Activated CD8-positive, alpha-beta memory T cell treated with anti-CD3 and anti-CD28 coated beads for 1 hour (primary cell): ENCODE data around the gene ANKRD34C.

ENCODE experiments used
- DNase-seq, 2 donors: peaks; one replicate each; pipeline ENCODE4 v3.0.0-alpha.2; 2020; ENCODE audit warnings: low read depth in 1 of 2; ENCODE audit errors: extremely low read depth in 1 of 2

ANKRD34C gene

DNA sequence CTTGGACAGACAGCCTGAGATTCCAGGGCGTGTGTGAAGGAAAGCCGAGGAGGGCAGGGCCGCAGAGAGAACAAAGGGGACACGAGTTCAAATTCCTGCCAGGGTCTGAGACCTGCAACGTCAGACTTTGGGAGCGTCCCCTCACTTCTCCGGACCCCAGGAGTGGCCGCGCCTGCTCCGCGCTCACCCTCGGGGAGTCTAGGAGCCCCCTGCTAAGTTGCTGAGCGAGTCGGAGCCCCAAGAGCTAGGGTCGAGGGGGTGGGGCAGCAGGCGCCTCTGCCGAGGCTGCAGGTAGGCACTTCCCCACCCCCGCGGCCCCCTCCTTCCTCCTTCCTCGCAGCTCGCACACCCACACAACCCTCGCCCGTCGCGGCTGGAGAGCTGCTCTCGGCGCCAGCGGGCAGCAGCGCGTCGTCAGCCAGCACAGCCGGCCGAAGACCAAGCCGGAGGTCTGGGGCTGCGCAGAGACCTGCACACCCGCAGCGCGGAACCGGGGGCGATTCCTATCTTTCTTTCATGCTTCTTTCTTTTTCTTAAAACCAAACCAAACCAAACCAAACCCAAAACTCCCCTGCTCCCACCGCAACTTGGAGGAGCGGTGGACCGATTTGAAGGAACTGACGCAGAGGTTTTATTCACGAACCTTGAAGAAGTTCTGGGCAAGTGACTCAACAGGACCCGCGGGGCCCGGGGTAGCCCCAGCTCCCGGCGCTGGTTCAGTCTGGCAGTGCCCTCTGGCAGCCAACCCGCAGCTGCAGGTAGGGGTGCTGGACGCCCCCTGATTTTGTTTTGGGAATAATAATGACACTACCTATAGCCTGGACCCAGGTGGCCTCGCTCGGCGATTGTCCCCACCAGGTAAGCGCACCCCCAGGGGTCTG lies at the start of gene ANKRD34C:
ANKRD34C (plus strand) TSS at position 352 of the 881 bp plus-strand sequence. CDS start 10,563 bp downstream, outside the sequence.
- no peak for DNase-seq

DNA sequence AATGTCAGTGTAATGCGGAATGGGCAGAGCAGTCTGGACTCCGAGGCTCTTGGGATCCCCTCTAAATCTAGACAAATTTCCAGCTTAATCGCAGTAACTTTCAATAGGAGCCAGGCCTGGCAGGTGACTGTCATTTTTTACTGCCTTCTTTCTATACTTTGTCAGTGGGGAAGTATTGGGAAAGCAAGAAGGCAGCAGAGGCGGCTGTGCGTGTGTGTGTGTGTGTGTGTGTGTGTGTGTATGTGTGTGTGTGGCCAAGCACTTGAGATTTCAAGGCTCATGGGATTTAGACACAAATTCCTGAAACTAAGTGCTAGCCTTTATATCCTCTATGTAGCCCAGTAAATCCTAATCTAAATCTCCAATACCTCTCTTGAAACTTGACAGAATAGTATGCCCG lies 49.3 kb upstream of the ANKRD34C start:
- no peak for DNase-seq

DNA sequence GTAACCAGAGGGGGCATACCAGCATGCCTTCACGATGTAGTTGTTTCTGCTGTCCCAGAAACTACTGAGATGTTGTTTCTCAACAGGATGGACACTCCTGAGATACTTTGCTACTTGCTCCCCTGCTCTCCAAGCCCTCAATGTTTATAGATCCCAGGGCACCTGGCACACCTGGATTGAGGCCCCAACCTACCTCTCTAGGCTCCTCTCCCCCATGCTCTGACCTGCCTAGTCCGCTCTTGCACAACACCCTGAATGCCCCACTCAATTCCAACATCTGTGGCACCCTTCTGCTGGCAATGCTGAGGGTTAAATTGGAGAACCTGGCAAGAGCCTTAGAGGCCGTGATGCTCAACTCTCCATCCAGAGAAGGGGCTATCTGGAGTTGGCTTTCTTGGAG lies 42.5 kb upstream of the ANKRD34C start:
- no peak for DNase-seq

DNA sequence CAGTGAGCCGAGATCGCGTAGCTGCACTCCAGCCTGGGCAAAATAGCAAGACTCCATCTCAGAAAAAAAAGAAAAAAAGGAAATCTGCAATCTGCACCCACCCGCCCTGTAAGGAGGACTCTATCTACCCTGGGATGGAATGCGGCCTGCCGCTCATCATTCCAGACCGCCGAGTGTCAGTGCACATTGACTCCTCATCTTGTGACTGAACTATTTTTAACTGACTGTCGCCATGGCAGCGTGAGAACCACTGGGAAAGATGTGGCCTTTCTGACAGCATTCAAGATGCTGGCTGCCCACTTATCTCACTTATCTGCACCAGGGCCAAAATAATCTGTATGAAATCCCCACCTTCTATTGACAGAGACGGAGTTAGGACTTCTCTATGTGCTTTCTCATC lies 38.8 kb upstream of the ANKRD34C start:
- no peak for DNase-seq

DNA sequence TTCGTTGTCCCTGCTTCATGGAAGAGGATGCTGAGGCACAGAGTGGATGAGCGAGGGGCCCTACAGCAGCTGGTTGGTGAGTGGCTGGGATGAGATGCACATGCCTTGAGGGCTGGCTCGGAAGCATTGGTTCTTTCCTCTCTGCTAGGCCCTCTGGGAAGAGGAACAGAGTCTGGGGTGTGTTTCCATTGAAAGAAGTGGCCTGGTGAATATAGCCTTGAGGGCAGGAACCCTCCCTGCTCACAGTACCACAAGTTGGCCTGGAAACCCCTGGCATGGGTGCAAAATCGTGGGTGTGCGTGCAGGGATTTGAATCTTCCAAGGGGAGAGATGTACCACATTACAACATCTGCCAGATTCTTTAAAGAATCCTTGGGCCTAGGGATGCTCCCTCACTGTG lies 37.6 kb upstream of the ANKRD34C start:
- no peak for DNase-seq

DNA sequence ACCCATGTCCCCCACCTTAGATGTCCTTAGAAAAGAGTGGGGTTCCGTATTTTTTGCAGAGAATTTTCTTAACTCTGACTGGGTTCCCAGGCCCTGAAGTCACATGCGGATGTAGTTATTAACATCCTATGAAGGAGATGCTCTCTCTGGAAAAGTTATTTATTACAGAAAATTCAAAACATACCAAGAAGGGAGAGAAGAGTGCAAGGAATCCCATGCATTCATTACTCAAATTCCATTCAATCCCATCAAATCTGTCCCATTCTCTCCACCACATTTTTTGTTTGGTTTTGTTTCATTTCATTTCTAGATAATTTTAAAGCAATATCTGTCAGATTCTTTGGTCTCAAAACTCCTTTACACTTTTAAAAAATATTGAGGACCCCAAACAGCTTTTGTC lies 34.3 kb upstream of the ANKRD34C start:
- DNase-seq, result no peak

DNA sequence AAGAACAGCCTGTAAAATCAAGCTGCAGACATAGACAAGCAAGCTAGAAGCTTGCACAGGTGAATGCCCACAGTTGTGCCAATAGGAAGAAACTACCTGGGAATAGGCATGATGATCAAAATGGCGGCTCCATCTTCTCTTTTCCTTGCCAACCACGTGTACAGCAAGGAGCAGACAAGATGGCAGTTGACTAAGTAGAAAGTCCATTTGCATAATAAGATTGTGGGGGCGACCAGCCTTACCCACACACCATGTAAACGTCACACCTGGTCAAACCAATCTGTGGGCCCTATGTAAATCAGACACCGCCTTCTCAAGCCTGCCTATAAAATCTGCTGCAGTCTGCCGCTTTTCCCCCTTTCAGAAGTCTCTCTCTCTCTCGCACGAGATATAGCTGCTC lies 25.1 kb upstream of the ANKRD34C start:
- no peak for DNase-seq

DNA sequence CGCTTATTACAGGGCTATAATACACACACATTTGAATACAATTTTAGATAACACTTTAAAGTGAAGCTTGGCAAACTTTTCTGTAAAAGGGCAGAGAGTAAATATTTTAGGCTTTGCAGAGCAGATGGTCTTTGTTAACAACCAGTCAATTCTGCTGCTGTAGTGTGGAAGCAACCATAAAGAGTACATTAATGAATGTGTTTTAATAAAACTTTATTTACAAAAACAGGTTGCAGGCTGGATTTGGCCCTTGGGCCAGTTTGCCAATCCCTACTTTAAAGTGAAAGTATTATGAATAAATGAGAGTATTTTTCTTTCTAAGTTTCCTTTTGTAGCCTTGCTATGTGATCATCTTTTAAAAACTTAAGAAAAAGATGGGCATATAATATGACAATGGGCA lies 20.7 kb upstream of the ANKRD34C start:
- no peak for DNase-seq

DNA sequence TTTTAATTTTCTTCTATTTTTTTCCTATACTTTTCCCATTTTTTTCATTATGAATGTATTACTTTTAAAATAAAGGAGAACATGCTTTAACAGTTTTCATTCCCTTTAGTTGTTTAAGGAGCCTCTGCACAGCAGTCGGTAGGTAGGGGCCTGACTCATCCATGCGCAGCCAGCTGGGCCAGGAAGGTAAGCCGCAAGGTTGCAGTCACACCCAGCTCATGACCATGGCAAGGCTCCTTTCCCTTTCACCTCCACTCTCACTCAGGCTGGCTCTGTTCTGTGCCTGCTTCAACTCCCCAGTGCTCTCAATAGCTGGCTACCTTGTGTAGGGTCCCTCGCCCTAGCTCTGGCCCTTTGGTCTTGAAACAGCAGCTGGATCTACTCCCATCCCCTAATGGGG lies 17.4 kb upstream of the ANKRD34C start:
- no peak for DNase-seq

DNA sequence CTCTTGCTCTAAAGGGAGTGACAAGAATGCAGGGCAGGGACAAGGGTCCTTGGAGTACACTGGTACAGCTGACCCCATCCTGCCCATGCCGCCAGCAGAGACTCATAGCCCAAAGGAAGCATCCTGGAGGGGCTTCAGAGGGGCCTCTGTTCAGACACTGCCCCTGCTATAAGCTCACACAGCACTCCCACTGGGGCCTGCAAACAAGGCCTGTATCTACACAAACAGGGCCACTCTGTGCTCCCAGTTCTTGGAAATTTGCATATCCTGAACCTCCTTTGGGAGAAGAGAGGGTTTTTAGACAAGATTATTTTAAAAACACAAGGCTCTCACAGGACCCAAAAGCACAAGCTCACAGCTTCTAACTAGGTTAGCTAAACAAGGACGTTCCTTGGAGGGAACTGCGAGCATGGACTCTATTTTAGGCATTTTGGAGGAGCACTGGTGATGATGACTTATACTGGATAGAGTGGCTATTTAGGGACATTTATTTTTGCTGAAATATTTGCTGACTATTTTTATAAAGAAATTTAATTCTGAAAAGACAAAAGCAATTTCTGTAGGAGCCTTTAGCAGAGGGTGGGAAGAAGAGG lies 16.4 kb upstream of the ANKRD34C start:
- no peak for DNase-seq

DNA sequence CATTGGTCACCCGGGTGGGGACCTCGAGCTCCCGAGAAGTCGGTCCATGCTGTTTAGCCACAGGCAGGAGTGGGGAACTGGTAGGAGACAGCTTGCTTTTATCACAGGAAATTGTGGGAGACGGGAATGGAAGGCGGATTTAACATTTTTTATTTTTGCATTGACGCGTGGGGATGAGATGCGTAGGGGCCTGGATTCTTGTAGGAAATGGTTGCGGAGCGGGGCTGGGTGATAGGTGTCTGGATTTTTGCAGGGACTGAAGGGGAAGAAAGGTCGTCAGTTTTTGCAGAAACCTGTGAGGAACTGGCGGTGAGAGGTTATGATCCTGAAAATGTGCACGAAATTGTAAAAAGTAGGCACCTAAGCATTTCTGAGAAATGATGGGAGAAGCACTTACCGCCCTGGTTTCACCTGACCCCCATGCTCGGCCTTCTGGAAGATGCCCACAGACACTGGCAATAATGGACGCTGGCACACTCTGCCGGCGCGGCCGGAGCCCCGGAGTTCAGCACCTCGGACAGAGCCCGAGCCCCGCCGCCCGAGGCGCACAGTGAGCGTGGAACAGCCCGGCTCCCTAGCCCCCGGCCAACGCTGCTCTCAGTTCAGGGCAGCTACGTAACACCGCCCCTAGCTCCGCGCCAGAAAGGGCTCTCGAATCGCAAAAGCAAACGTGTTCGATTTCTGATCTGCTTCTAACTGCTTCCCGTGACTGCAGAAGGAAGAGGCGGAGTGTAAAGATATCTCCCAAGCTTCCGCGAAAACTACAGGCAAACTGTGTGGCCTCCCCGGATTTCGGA lies 928 bp downstream of the ANKRD34C start:
- DNase-seq, result no peak

DNA sequence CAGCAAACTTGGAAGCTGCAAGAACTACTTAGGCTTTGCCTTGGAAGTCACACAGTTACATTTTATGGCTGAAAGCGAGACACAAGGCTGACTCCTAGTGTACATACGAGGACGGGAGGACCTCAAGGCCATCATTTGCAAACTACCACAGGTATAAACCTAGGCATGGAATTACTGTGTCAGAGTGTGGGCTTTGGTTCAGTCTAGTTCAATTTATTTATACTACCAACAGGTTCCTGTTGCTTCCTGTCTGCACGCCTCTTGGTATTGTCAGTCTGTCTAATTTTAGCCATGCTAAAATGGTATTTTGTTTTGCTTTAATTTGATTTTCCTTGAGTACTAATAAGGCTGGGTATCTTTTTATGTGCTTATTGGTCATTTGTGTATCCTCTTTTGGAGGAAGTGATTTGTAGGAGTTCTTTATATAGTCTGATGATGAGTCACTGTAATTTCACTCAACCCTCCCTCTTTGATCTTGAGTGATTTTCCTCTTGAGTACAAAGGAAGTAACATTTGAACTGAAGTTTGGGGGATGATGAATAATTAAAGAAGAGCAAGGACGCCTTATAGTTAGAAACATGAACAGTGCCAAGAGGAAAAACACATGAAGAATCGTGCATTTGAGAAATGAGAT lies 8.2 kb downstream of the ANKRD34C start:
- DNase-seq, result no peak

DNA sequence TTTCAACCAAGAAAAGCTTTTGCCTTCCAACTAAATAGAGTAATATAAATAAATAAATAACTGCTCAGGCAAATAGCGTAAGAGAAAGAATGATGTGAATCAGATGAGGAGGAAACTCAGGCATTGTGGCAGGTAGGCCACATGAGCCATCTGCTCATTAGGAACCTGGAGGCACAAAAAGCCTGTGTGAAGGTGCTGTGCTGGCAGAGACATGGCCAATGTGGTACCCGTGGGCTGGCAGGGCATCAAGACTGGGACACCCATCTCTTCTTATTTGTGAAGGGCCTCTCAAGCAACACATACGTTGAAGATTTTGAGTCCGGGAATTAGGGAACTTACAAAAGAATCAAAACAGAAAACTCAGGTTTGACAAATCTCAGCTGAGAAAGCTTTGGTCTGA lies 9.5 kb downstream of the ANKRD34C start:
- no peak for DNase-seq

DNA sequence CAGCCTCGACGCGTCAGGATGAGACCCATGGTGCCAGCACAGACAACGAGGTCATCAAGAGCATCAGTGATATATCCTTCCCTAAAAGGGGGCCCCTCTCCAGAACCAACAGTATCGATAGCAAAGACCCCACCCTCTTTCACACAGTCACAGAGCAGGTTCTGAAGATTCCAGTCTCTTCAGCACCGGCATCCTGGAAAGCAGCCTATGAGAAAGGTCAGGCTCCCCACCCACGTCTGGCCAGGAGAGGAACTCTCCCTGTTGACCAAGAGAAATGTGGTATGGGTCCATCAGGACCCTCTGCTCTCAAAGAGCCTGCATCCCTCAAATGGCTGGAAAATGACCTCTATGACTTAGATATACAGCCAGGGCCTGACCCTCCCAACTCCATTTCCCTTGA lies 11.6 kb downstream of the ANKRD34C start:
- no peak for DNase-seq

DNA sequence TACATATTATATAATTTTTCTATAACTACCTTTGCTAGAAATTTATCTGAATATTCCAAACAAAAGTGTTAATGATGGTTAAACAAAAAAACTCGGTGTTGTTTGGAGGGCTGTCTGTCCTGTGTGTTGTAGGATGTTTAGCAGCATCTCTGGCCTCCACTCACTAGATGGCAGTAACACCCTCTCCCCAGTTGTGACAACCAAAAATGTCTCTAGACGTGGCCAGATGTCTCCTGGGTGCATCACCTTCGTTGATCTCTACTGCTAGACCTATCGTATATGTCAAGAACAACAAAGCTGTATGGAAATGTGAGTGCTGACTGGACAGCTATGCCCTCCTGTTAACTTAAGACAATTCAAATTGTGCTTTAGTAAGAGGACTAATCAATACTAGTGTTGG lies 14.1 kb downstream of the ANKRD34C start:
- DNase-seq, result no peak

DNA sequence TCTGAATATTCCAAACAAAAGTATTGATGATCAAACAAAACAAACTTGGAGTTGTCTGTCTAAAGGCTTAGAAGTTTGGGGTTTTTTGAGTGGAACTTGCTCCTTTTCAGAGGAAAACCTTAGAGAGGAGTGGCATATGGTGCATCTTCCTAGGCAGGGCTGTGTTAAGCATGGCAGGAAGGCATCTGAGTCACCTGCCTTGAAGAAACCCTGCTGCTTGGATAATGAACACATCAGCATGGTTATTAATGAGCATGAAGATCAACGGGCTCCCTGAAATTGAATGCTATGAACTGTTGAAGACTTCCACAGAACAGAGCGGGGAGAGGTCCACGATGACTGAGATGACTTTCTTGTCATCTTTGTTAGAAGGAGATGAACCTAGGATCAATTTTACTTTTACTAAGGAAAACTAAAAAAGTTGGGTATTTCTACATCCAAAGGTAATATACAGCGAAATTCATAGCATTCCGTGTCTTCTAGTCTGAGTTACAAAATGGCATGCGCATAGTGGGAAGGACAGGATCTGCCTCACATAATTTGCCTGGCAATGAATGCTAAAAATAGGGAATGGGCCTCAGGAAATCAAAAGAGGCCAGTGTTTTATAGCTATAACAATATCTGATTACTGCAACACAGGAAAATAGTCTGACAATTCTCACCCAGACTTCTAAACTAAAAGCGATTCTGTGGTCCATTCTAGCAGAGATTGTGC lies 16.8 kb downstream of the ANKRD34C start:
- no peak for DNase-seq

DNA sequence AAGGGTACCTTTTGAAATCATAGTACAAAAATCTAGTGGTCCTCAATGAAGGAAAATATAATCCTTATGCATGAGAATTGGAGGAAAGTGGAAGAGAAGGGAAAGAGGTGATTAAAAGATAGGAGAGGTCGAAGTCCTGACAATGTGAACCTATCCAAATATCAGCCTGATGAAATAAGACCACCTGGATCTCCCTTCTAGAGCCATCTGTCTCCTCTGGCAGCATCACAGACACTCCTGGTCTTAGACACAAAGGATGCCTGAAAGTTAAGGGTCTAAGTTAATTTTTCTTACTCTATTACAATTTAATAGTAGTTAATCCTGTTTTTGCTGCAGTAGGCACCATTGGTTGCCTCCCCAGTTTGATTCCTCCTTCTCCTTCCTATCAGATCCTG lies 17.3 kb downstream of the ANKRD34C start:
- DNase-seq, result no peak

DNA sequence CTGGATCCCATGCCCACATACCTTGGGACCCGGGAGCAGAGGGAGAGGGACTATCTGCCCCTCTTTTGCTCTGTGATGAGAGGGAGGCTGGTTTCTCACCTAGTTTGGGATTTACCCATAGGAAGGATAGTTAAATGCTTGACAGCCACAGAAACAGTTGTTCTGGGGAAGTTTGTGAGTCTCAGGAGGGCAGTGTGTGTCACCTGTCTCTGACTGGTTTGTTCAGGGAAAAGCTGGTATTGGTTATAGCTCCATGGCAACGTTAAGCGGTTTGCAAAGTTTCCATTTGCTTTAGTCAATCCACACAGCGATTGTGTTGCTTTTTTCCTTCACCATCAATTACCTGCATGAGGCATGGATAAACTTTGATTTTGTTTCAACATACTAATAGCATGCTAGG lies 24.7 kb downstream of the ANKRD34C start:
- DNase-seq, result no peak

DNA sequence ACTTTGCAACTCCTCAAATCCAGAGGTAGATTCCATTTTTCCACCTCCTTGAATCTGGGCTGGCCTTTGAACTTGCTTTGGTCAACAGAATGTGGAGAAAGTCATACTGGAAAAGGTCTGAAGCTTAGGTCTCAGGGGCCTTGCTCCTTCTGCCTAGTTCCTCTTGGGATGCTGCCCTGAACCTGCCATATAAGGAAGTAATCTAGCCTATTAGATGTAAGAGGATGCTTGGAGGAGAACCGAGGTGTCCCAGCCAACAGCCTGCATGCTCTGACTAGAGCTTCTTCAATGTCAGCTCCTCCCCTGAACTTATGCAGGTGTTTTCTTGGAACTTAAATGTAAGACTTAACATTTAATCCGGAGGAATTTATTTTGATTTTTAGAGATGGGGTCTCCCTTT lies 26.4 kb downstream of the ANKRD34C start:
- DNase-seq, result no peak

DNA sequence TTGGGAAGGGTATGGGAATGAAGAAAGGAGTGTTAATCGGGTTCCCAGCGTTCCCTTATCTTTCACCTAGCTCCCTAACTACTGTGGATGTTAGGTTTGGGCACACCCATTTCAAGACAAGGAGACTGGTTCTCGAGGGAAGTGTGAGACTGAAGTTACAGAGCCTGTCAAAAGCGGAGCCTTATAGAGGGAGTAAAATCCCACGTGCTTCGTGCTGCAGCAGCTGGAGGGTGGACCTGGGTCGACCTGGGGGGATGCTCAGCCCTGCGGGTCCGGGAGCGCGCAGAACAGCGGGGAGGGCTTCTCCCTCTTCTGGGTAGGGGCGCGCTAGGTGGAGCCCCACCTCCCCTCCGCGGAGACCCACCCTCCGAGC lies 28.1 kb downstream of the ANKRD34C start:
- no peak for DNase-seq
